HCT116 (cell line): ENCODE results near the gene MYO1E. TPM values are rescaled to one million over a fixed set of nuclear protein-coding genes. Genes with fewer than 3 reads are reported as not detected.

ENCODE experiments used
- ATAC-seq: fragments of 200-7000 bp; cut with Tn5 transposase; 2 replicates; pipeline ENCODE4 v1.9.1; 2020; ENCODE audit warnings: mild to moderate bottlenecking, moderate library complexity
- BruUV-seq: library from RNA; stranded (reverse); fragments of 400-500 nt; replicated peaks from 2 replicates; lab custom pipeline; 2021; lab: Mats Ljungman, UMichigan
- CTCF ChIA-PET: fragments of 300-600 bp; sonication (Branson Sonifier 250); formaldehyde crosslinking; loops from one replicate; lab custom pipeline; 2021; ENCODE audit warnings: antibody characterized with exemption; lab: Charles Lee
- POLR2A ChIA-PET: fragments of 300-600, 350-600 bp; sonication (Branson Sonifier 250); formaldehyde crosslinking; loops from one replicate; lab custom pipeline; 2021; ENCODE audit warnings: antibody characterized with exemption; lab: Charles Lee
- RAD21 ChIA-PET, 2 experiments: fragments of 300-600 bp; sonication (Branson Sonifier 250); formaldehyde crosslinking; loops; one replicate each; lab custom pipeline; 2023; ENCODE audit warnings: low total read pairs in 2 of 2; ENCODE audit not compliant: uncharacterized antibody in 2 of 2, unreplicated experiment in 2 of 2, low non-redundant PET in 1 of 2; lab: Charles Lee
- DNase-seq: peaks from one replicate; pipeline ENCODE4 v3.0.0-alpha.2; 2010; ENCODE audit warnings: low read depth, low spot score
- H2AFZ ChIP-seq: fragments of 200-600 bp; shearing (Covaris generic), sonication (generic); 2 replicates; pipeline ENCODE4 v1.6.1; 2017; ENCODE audit warnings: low read depth, mixed run types, mixed read lengths, antibody characterized with exemption, low read length; ENCODE audit not compliant: poor library complexity, severe bottlenecking
- H3K27ac ChIP-seq: 2 replicates; pipeline ENCODE4 v1.5.1; 2012; ENCODE audit warnings: low read depth, low read length
- H3K27me3 ChIP-seq: fragments of 200-600 bp; sonication (generic); 2 replicates; pipeline ENCODE4 v1.6.1; 2016; ENCODE audit warnings: mixed run types, low read length, mixed read lengths; ENCODE audit not compliant: insufficient read depth
- H3K36me3 ChIP-seq, 2 experiments: fragments of 200-500 bp in 1 of 2; fragments of 200-600 bp in 1 of 2; sonication (Bioruptor generic) in 1 of 2; sonication (generic) in 1 of 2; 2 replicates each; pipeline versions ENCODE4 v1.5.1 to v1.6.1; 2014 to 2016; ENCODE audit warnings: low read length in 2 of 2, inconsistent platforms in 1 of 2, mixed read lengths in 1 of 2, mixed run types in 1 of 2; ENCODE audit not compliant: insufficient read depth in 2 of 2, control insufficient read depth in 1 of 2
- H3K4me1 ChIP-seq, 2 experiments: fragments of 200-600 bp in 1 of 2; sonication (generic) in 1 of 2; 2 replicates each; pipeline versions ENCODE4 v1.5.1 to v1.6.1; 2012 to 2017; ENCODE audit warnings: low read length in 2 of 2, inconsistent platforms in 1 of 2, mild to moderate bottlenecking in 1 of 2, mixed read lengths in 1 of 2, mixed run types in 1 of 2, moderate library complexity in 1 of 2; ENCODE audit not compliant: insufficient read depth in 2 of 2, control insufficient read depth in 1 of 2
- H3K4me2 ChIP-seq: fragments of 200-600 bp; sonication (generic); 2 replicates; pipeline ENCODE4 v1.6.1; 2017; ENCODE audit warnings: mixed run types, low read length, mixed read lengths
- H3K4me3 ChIP-seq, 2 experiments: fragments of 200-600 bp in 1 of 2; sonication (generic) in 1 of 2; replicated peaks in 1 of 2; 2 replicates each; pipeline ENCODE4 v1.5.1; 2011 to 2016; ENCODE audit warnings: low read length in 2 of 2, control low read depth in 1 of 2, low read depth in 1 of 2, mild to moderate bottlenecking in 1 of 2, mixed read lengths in 1 of 2, mixed run types in 1 of 2
- H3K79me2 ChIP-seq: fragments of 200-600 bp; sonication (generic); 2 replicates; pipeline ENCODE4 v1.6.1; 2017; ENCODE audit warnings: mild to moderate bottlenecking, mixed run types, low read length, moderate library complexity, mixed read lengths; ENCODE audit not compliant: insufficient read depth
- H3K9ac ChIP-seq: fragments of 200-600 bp; sonication (generic); 2 replicates; pipeline ENCODE4 v1.6.1; 2016; ENCODE audit warnings: low read length, mixed read lengths
- H3K9me2 ChIP-seq: fragments of 200-600 bp; sonication (generic), shearing (Covaris generic); 2 replicates; pipeline ENCODE4 v1.6.1; 2017; ENCODE audit warnings: mixed run types, mild to moderate bottlenecking, moderate library complexity; ENCODE audit not compliant: insufficient read depth
- H3K9me3 ChIP-seq, 2 experiments: fragments of 200-500 bp in 1 of 2; fragments of 200-600 bp in 1 of 2; sonication (Bioruptor generic) in 1 of 2; sonication (generic) in 1 of 2; 2 replicates each; pipeline ENCODE4 v1.6.1; 2014 to 2017; ENCODE audit warnings: low read length in 2 of 2, mixed read lengths in 2 of 2, inconsistent platforms in 1 of 2, low read depth in 1 of 2, mild to moderate bottlenecking in 1 of 2, mixed run types in 1 of 2, moderate library complexity in 1 of 2; ENCODE audit not compliant: control insufficient read depth in 1 of 2, insufficient read depth in 1 of 2
- H4K20me1 ChIP-seq: fragments of 200-600 bp; sonication (generic), shearing (Covaris generic); 2 replicates; pipeline ENCODE4 v1.6.1; 2017; ENCODE audit warnings: mixed run types, mild to moderate bottlenecking, moderate library complexity; ENCODE audit not compliant: insufficient read depth
- ATF3 ChIP-seq: IDR thresholded peaks from 2 replicates; pipeline ENCODE4 v1.6.1; 2012
- CBX3 ChIP-seq: IDR thresholded peaks from 2 replicates; pipeline ENCODE4 v1.6.1; 2012; ENCODE audit warnings: low read depth
- CEBPB ChIP-seq: IDR thresholded peaks from 2 replicates; pipeline ENCODE4 v1.6.1; 2012; ENCODE audit warnings: low read depth
- CTCF ChIP-seq, 3 experiments: fragments of 200-600 bp in 1 of 3; sonication (generic) in 1 of 3; IDR thresholded peaks in 2 of 3; conservative IDR thresholded peaks in 1 of 3; 2 replicates each; pipeline ENCODE4 v1.5.1; 2012 to 2017; ENCODE audit warnings: low read depth in 2 of 3, low read length in 2 of 3, antibody characterized with exemption in 1 of 3, borderline replicate concordance in 1 of 3, control low read depth in 1 of 3, mild to moderate bottlenecking in 1 of 3, mixed read lengths in 1 of 3, mixed run types in 1 of 3, moderate library complexity in 1 of 3; ENCODE audit not compliant: insufficient read depth in 1 of 3
- EGR1 ChIP-seq: IDR thresholded peaks from 2 replicates; pipeline ENCODE4 v1.6.1; 2012; ENCODE audit warnings: low read depth
- FOSL1 ChIP-seq: IDR thresholded peaks from 2 replicates; pipeline ENCODE4 v1.6.1; 2012; ENCODE audit warnings: low read depth
- MAX ChIP-seq: IDR thresholded peaks from 2 replicates; pipeline ENCODE4 v1.6.1; 2012
- POLR2A ChIP-seq: IDR thresholded peaks from 2 replicates; pipeline ENCODE4 v1.7.0; 2011; ENCODE audit warnings: borderline replicate concordance; ENCODE audit not compliant: insufficient read depth, insufficient read length; ENCODE audit errors: extremely low read depth
- POLR2AphosphoS5 ChIP-seq: IDR thresholded peaks from 2 replicates; pipeline ENCODE4 v1.6.1; 2011; ENCODE audit warnings: mild to moderate bottlenecking, low read depth, low read length, moderate library complexity
- REST ChIP-seq: IDR thresholded peaks from 2 replicates; pipeline ENCODE4 v1.6.1; 2012; ENCODE audit warnings: low read depth
- SP1 ChIP-seq: IDR thresholded peaks from 2 replicates; pipeline ENCODE4 v1.6.1; 2012; ENCODE audit warnings: low read depth
- SRF ChIP-seq: IDR thresholded peaks from 2 replicates; pipeline ENCODE4 v1.6.1; 2012; ENCODE audit warnings: low read depth
- TCF7L2 ChIP-seq: IDR thresholded peaks from 2 replicates; pipeline ENCODE4 v1.7.0; 2011; ENCODE audit warnings: borderline replicate concordance, inconsistent platforms; ENCODE audit not compliant: insufficient read depth, insufficient read length; ENCODE audit errors: extremely low read depth
- YY1 ChIP-seq: IDR thresholded peaks from 2 replicates; pipeline ENCODE4 v1.6.1; 2011; ENCODE audit warnings: low read length, low read depth, moderate library complexity, mild to moderate bottlenecking; ENCODE audit not compliant: insufficient replicate concordance; ENCODE audit errors: extremely low read depth
- ZFX ChIP-seq: fragments of 450-650 bp; IDR thresholded peaks from 2 replicates; pipeline ENCODE4 v1.6.1; 2017
- ZNF274 ChIP-seq: fragments of 200-500 bp; sonication (Bioruptor generic); IDR thresholded peaks from 2 replicates; pipeline ENCODE4 v1.6.1; 2014; ENCODE audit warnings: mild to moderate bottlenecking, low read depth, low read length, inconsistent platforms
- intact Hi-C: fragments of 100-400 bp; cut with micrococcal nuclease; formaldehyde crosslinking; loops from 2 replicates; pipeline ENCODE4 v1.10.0; 2022
- total RNA-seq: library from RNA; stranded (reverse); gene quantifications from one replicate; pipeline ENCODE4 v1.2.1, GENCODE V29; 2021; ENCODE audit not compliant: unreplicated experiment

MYO1E gene
- total RNA-seq, 1 experiment from 2014 or later, result 182 TPM

GRCh38 chr15:59312205-59312604 is 60.5 kb downstream of the MYO1E start:
- no peak overlapping the region for H3K4me2 ChIP-seq
- H3K27me3 ChIP-seq, result no peaks in the 10 kb centered on the region
- no peak for DNase-seq
- ChIA-PET RAD21 (no interaction called here), POLR2A (no interaction called here), CTCF (no interaction called here)
- intact Hi-C loops, result no loop called here
- peaks cover 14 to 47% of the 10 kb centered on the region in 2 experiments; a peak in 3 of 4 replicates for H3K4me1 ChIP-seq
- no peaks in the 10 kb centered on the region for H4K20me1 ChIP-seq
- no peaks in the 10 kb centered on the region for H3K9me2 ChIP-seq
- no peak overlapping the region for H3K4me3 ChIP-seq
- H3K36me3 ChIP-seq, result no peaks in the 10 kb centered on the region
- BruUV-seq, result no TSS peak
- H3K27ac ChIP-seq, result no peak overlapping the region
- no peak for ATAC-seq
- H2AFZ ChIP-seq, result no peak overlapping the region
- no peak overlapping the region for H3K9ac ChIP-seq
- TF ChIP-seq ZFX (no peak), EGR1 (no peak), ZNF274 (no peak), TCF7L2 (no peak), SRF (no peak), CBX3 (no peak), POLR2AphosphoS5 (no peak), REST (no peak), FOSL1 (no peak), CTCF (IDR thresholded peaks at IDR 0.05 in 2 of 3, conservative IDR thresholded peaks at IDR 0.05 in 1 of 3; ENCODE audit: borderline replicate concordance in 1 of 3, insufficient read depth in 1 of 3, low read depth in 2 of 3, low read length in 2 of 3) (no peak), MAX (no peak), ATF3 (no peak), YY1 (no peak), POLR2A (no peak), CEBPB (no peak), SP1 (no peak)
- H3K9me3 ChIP-seq, result no peaks in the 10 kb centered on the region
- peaks cover 63% of the 10 kb centered on the region; the same call in 1 of the 2 replicates for H3K79me2 ChIP-seq
